Upper lobe of left lung (tissue), 6 donors: ENCODE measurements around the gene MTARC2. TPM values are rescaled to one million over a fixed set of nuclear protein-coding genes. Genes with fewer than 3 reads are reported as not detected.
"Not testable (repeated sequence)": the region's sequence is repeated elsewhere in the genome, so short reads cannot be mapped to it uniquely, and the experiment has no call there.

Experiments
- ATAC-seq, 2 donors: fragments of 200-7000 bp; cut with Tn5 transposase; one replicate each; pipeline ENCODE4 v1.9.1; 2022; ENCODE audit warnings: mild to moderate bottlenecking in 2 of 2, moderate library complexity in 2 of 2; ENCODE audit not compliant: low FRiP score in 2 of 2
- DNase-seq, 2 donors: peaks; one replicate each; pipeline ENCODE4 v3.0.0-alpha.2; 2019 to 2020
- H3K27ac ChIP-seq, 4 donors: fragments of 200-600 bp; sonication (generic); one replicate each; pipeline ENCODE4 v1.5.1; 2016 to 2019
- H3K27me3 ChIP-seq, 4 donors: fragments of 200-600 bp; sonication (generic); one replicate each; pipeline ENCODE4 v1.5.1; 2017 to 2019
- H3K36me3 ChIP-seq, 4 donors: fragments of 200-600 bp; sonication (generic); one replicate each; pipeline ENCODE4 v1.5.1; 2016 to 2019
- H3K4me1 ChIP-seq, 4 donors: fragments of 200-600 bp; sonication (generic); one replicate each; pipeline ENCODE4 v1.5.1; 2018 to 2019
- H3K4me3 ChIP-seq, 4 donors: fragments of 200-600 bp; sonication (generic); one replicate each; pipeline ENCODE4 v1.5.1; 2017 to 2019; ENCODE audit warnings: mild to moderate bottlenecking in 2 of 4, moderate library complexity in 1 of 4
- H3K9me3 ChIP-seq, 4 donors: fragments of 200-600 bp; sonication (generic); one replicate each; pipeline ENCODE4 v1.5.1; 2018 to 2019
- CTCF ChIP-seq, 6 experiments: fragments of 450-650 bp in 4 of 6; fragments of 200-600 bp in 2 of 6; sonication (generic) in 2 of 6; IDR thresholded peaks; one replicate each; pipeline ENCODE4 v1.5.1; 2016 to 2019; ENCODE audit warnings: antibody characterized with exemption in 6 of 6
- EP300 ChIP-seq, 4 donors: sonication (generic); formaldehyde crosslinking; IDR thresholded peaks; one replicate each; pipeline ENCODE4 v1.5.1; 2017; ENCODE audit warnings: antibody characterized with exemption in 4 of 4, control low read depth in 2 of 4
- POLR2A ChIP-seq, 4 donors: fragments of 450-650 bp; IDR thresholded peaks; one replicate each; pipeline ENCODE4 v1.5.1; 2016 to 2017; ENCODE audit warnings: antibody characterized with exemption in 4 of 4, mild to moderate bottlenecking in 2 of 4
- POLR2AphosphoS5 ChIP-seq, 2 donors: sonication (generic); formaldehyde crosslinking; IDR thresholded peaks; one replicate each; pipeline ENCODE4 v1.5.1; 2017; ENCODE audit warnings: antibody characterized with exemption in 2 of 2
- WGBS, 2 donors: methylation state at CpG; one replicate each; pipeline ENCODE4 v1.1.5; 2017 to 2018; 5-methylcytosine and 5-hydroxymethylcytosine counted together
- total RNA-seq, 6 donors: library from RNA; depleted of rRNA in 4 of 6; stranded (reverse); fragments of >200 nt in 4 of 6; gene quantifications; one replicate each; pipeline versions ENCODE4 v1.1.0 to v1.2.1, GENCODE V29; 2016 to 2021
- donor health status: DM: no; HTN: no; CAD: no; lungs with moderate emphysema.
- donor health status: DM: no; HTN: yes; CAD: no; lungs with severe emphysema.

MTARC2 gene
- total RNA-seq, 6 donors from 2014 or later = 44.2 to 125 (median 62.0) TPM

GRCh38 chr1:220711056-220711809 lies 36.9 kb upstream of the MTARC2 start:
- peaks cover 0 to 2% (median under 1%) of the 10 kb centered on the region in 4 donors for H3K9me3 ChIP-seq
- WGBS, 2 donors = 68 to 69% methylated on average over 9 of the region's 9 CpGs
- H3K36me3 ChIP-seq = no peaks in the 10 kb centered on the region
- no peaks in the 10 kb centered on the region for H3K27me3 ChIP-seq
- TF ChIP-seq POLR2A (IDR thresholded peaks at IDR 0.05) (no peak), POLR2AphosphoS5 (IDR thresholded peaks at IDR 0.05) (no peak), EP300 (IDR thresholded peaks at IDR 0.05) (no peak), CTCF (IDR thresholded peaks at IDR 0.05) (no peak)
- H3K27ac ChIP-seq = no peak overlapping the region
- no peak for DNase-seq
- H3K4me1 ChIP-seq = no peaks in the 10 kb centered on the region
- H3K4me3 ChIP-seq = no peak overlapping the region
- ATAC-seq = peak in 1 of 2 donors; percentile 41

- H3K4me1 ChIP-seq, DNase-seq, H3K27ac ChIP-seq, H3K9me3 ChIP-seq, H3K36me3 ChIP-seq, H3K4me3 ChIP-seq, ATAC-seq, H3K27me3 ChIP-seq: not testable (repeated sequence)
- 93 to 98% methylated on average over 5 of the region's 5 CpGs for WGBS, 2 donors
Measured at GRCh38 chr1:220715986-220716385, 32.1 kb upstream of the MTARC2 start.

- Histone ChIP-seq H3K27ac (no peak overlapping the region), H3K27me3 (no peaks in the 10 kb centered on the region), H3K36me3 (no peaks in the 10 kb centered on the region), H3K4me3 (no peak overlapping the region), H3K4me1 (no peaks in the 10 kb centered on the region), H3K9me3 (peaks cover 0 to 4% (median 2%) of the 10 kb centered on the region in 4 donors)
- DNase-seq (no peak), ATAC-seq (no peak)
- WGBS, 2 donors = 84 to 91% methylated on average over 18 to 20 of the region's 20 CpGs
- no peak for TF ChIP-seq POLR2AphosphoS5 (IDR thresholded peaks at IDR 0.05)
- TF ChIP-seq POLR2A (IDR thresholded peaks at IDR 0.05) = no peak
- no peak for TF ChIP-seq CTCF (IDR thresholded peaks at IDR 0.05)
- TF ChIP-seq EP300 (IDR thresholded peaks at IDR 0.05) = no peak
Measured at GRCh38 chr1:220717800-220718640, 30.1 kb upstream of the MTARC2 start.

- WGBS, 2 donors = 52 to 61% methylated on average over 7 of the region's 7 CpGs
- DNase-seq = peak in 1 of 2 donors; percentile 53
Measured at GRCh38 chr1:220721266-220721665, 26.9 kb upstream of the MTARC2 start.

GRCh38 chr1:220726634-220727033 lies 21.5 kb upstream of the MTARC2 start:
- ATAC-seq (no peak), DNase-seq (no peak)
- Histone ChIP-seq H3K4me3 (no peak overlapping the region), H3K4me1 (no peaks in the 10 kb centered on the region), H3K9me3 (no peaks in the 10 kb centered on the region), H3K27ac (no peak overlapping the region), H3K36me3 (no peaks in the 10 kb centered on the region), H3K27me3 (no peaks in the 10 kb centered on the region)
- peak in 1 of 6 experiments; percentile 8 for TF ChIP-seq CTCF (IDR thresholded peaks at IDR 0.05)
- TF ChIP-seq POLR2AphosphoS5 (IDR thresholded peaks at IDR 0.05) = no peak
- no peak for TF ChIP-seq EP300 (IDR thresholded peaks at IDR 0.05)
- WGBS, 2 donors = 79 to 89% methylated on average over 3 of the region's 3 CpGs

More at GRCh38 chr1:220721266-220721665, 26.9 kb upstream of the MTARC2 start:
- H3K4me3 ChIP-seq, H3K4me1 ChIP-seq, H3K27ac ChIP-seq, ATAC-seq, H3K36me3 ChIP-seq, H3K9me3 ChIP-seq, H3K27me3 ChIP-seq: not testable (repeated sequence)
